ENCODE results near the gene CDKL4.
"Not testable (repeated sequence)": the region's sequence is repeated elsewhere in the genome, so short reads cannot be mapped to it uniquely, and the experiment has no call there.

CDKL4 gene

GRCh38 chr2:39264733-39265132, 21.0 kb upstream of the CDKL4 start:
- Histone ChIP-seq H3K27me3 (replicated peaks; ENCODE audit: control insufficient read depth, insufficient read depth, low read length, poor library complexity, severe bottlenecking) (no peaks in the 10 kb centered on the region), H3K4me3 (ENCODE audit: insufficient read depth, low read depth, low read length, poor library complexity, severe bottlenecking) (no peak overlapping the region), H3K4me1 (ENCODE audit: control insufficient read depth, insufficient read depth, low read length, poor library complexity, severe bottlenecking) (no peaks in the 10 kb centered on the region), H3K27ac (ENCODE audit: insufficient read depth, low read length, poor library complexity, severe bottlenecking) (no peak overlapping the region), H3K36me3 (ENCODE audit: control insufficient read depth, insufficient read depth, low read length) (no peaks in the 10 kb centered on the region), H3K9me3 (ENCODE audit: control insufficient read depth, low read length) (no peaks in the 10 kb centered on the region)
- no peak for DNase-seq

GRCh38 chr2:39260087-39260486, 16.3 kb upstream of the CDKL4 start:
- no peaks in the 10 kb centered on the region for H3K4me1 ChIP-seq (ENCODE audit: control insufficient read depth, insufficient read depth, low read length, poor library complexity, severe bottlenecking)
- H3K36me3 ChIP-seq (ENCODE audit: control insufficient read depth, insufficient read depth, low read length): no peaks in the 10 kb centered on the region
- no peak overlapping the region for H3K27ac ChIP-seq (ENCODE audit: insufficient read depth, low read length, poor library complexity, severe bottlenecking)
- no peak for DNase-seq
- no peaks in the 10 kb centered on the region for H3K9me3 ChIP-seq (ENCODE audit: control insufficient read depth, low read length)
- H3K27me3 ChIP-seq (replicated peaks; ENCODE audit: control insufficient read depth, insufficient read depth, low read length, poor library complexity, severe bottlenecking): no peaks in the 10 kb centered on the region
- no peak overlapping the region for H3K4me3 ChIP-seq (ENCODE audit: insufficient read depth, low read depth, low read length, poor library complexity, severe bottlenecking)

GRCh38 chr2:39256040-39256439, 12.3 kb upstream of the CDKL4 start:
- Histone ChIP-seq H3K36me3 (ENCODE audit: control insufficient read depth, insufficient read depth, low read length) (peaks cover 8% of the 10 kb centered on the region), H3K9me3 (ENCODE audit: control insufficient read depth, low read length) (no peaks in the 10 kb centered on the region), H3K4me1 (ENCODE audit: control insufficient read depth, insufficient read depth, low read length, poor library complexity, severe bottlenecking) (no peaks in the 10 kb centered on the region), H3K27ac (ENCODE audit: insufficient read depth, low read length, poor library complexity, severe bottlenecking) (no peak overlapping the region), H3K27me3 (replicated peaks; ENCODE audit: control insufficient read depth, insufficient read depth, low read length, poor library complexity, severe bottlenecking) (no peaks in the 10 kb centered on the region), H3K4me3 (ENCODE audit: insufficient read depth, low read depth, low read length, poor library complexity, severe bottlenecking) (no peak overlapping the region)
- no peak for DNase-seq

- H3K4me1 ChIP-seq (ENCODE audit: control insufficient read depth, insufficient read depth, low read length, poor library complexity, severe bottlenecking): no peaks in the 10 kb centered on the region
- no peak for DNase-seq
- no peaks in the 10 kb centered on the region for H3K27me3 ChIP-seq (replicated peaks; ENCODE audit: control insufficient read depth, insufficient read depth, low read length, poor library complexity, severe bottlenecking)
- H3K27ac ChIP-seq (ENCODE audit: insufficient read depth, low read length, poor library complexity, severe bottlenecking): no peak overlapping the region
- H3K9me3 ChIP-seq (ENCODE audit: control insufficient read depth, low read length): no peaks in the 10 kb centered on the region
- no peak overlapping the region for H3K4me3 ChIP-seq (ENCODE audit: insufficient read depth, low read depth, low read length, poor library complexity, severe bottlenecking)
- peaks cover 8% of the 10 kb centered on the region for H3K36me3 ChIP-seq (ENCODE audit: control insufficient read depth, insufficient read depth, low read length)
Measured at GRCh38 chr2:39252888-39253518, 9.2 kb upstream of the CDKL4 start.

GRCh38 chr2:39247512-39248043, 3.8 kb upstream of the CDKL4 start:
- H3K27ac ChIP-seq (ENCODE audit: insufficient read depth, low read length, poor library complexity, severe bottlenecking): no peak overlapping the region
- H3K36me3 ChIP-seq (ENCODE audit: control insufficient read depth, insufficient read depth, low read length): no peaks in the 10 kb centered on the region
- no peak overlapping the region for H3K4me3 ChIP-seq (ENCODE audit: insufficient read depth, low read depth, low read length, poor library complexity, severe bottlenecking)
- no peak for DNase-seq
- no peaks in the 10 kb centered on the region for H3K9me3 ChIP-seq (ENCODE audit: control insufficient read depth, low read length)
- H3K4me1 ChIP-seq (ENCODE audit: control insufficient read depth, insufficient read depth, low read length, poor library complexity, severe bottlenecking): no peaks in the 10 kb centered on the region
- no peaks in the 10 kb centered on the region for H3K27me3 ChIP-seq (replicated peaks; ENCODE audit: control insufficient read depth, insufficient read depth, low read length, poor library complexity, severe bottlenecking)

- Histone ChIP-seq H3K27me3 (replicated peaks; ENCODE audit: control insufficient read depth, insufficient read depth, low read length, poor library complexity, severe bottlenecking) (no peaks in the 10 kb centered on the region), H3K4me1 (ENCODE audit: control insufficient read depth, insufficient read depth, low read length, poor library complexity, severe bottlenecking) (no peaks in the 10 kb centered on the region), H3K4me3 (ENCODE audit: insufficient read depth, low read depth, low read length, poor library complexity, severe bottlenecking) (no peak overlapping the region), H3K9me3 (ENCODE audit: control insufficient read depth, low read length) (no peaks in the 10 kb centered on the region), H3K27ac (ENCODE audit: insufficient read depth, low read length, poor library complexity, severe bottlenecking) (no peak overlapping the region), H3K36me3 (ENCODE audit: control insufficient read depth, insufficient read depth, low read length) (no peaks in the 10 kb centered on the region)
- no peak for DNase-seq
Measured at GRCh38 chr2:39246382-39246980, 2.7 kb upstream of the CDKL4 start.

- H3K36me3 ChIP-seq (ENCODE audit: control insufficient read depth, insufficient read depth, low read length); H3K27ac ChIP-seq (ENCODE audit: insufficient read depth, low read length, poor library complexity, severe bottlenecking); H3K4me1 ChIP-seq (ENCODE audit: control insufficient read depth, insufficient read depth, low read length, poor library complexity, severe bottlenecking); H3K9me3 ChIP-seq (ENCODE audit: control insufficient read depth, low read length); H3K27me3 ChIP-seq (replicated peaks; ENCODE audit: control insufficient read depth, insufficient read depth, low read length, poor library complexity, severe bottlenecking): not testable (repeated sequence)
- DNase-seq: peak in 1 of 3 donors; percentile 11
- peak overlapping the region; percentile 52 for H3K4me3 ChIP-seq (ENCODE audit: insufficient read depth, low read depth, low read length, poor library complexity, severe bottlenecking)
Measured at GRCh38 chr2:39244963-39245625, 1.3 kb upstream of the CDKL4 start.

- not testable (repeated sequence) for H3K9me3 ChIP-seq (ENCODE audit: control insufficient read depth, low read length); H3K27ac ChIP-seq (ENCODE audit: insufficient read depth, low read length, poor library complexity, severe bottlenecking); H3K4me1 ChIP-seq (ENCODE audit: control insufficient read depth, insufficient read depth, low read length, poor library complexity, severe bottlenecking); DNase-seq; H3K36me3 ChIP-seq (ENCODE audit: control insufficient read depth, insufficient read depth, low read length); H3K4me3 ChIP-seq (ENCODE audit: insufficient read depth, low read depth, low read length, poor library complexity, severe bottlenecking); H3K27me3 ChIP-seq (replicated peaks; ENCODE audit: control insufficient read depth, insufficient read depth, low read length, poor library complexity, severe bottlenecking)
Measured at GRCh38 chr2:39244241-39244862, 582 bp upstream of the CDKL4 start.

GRCh38 chr2:39241588-39241987, 2.2 kb downstream of the CDKL4 start:
- DNase-seq: no peak
- Histone ChIP-seq H3K36me3 (ENCODE audit: control insufficient read depth, insufficient read depth, low read length) (no peaks in the 10 kb centered on the region), H3K9me3 (ENCODE audit: control insufficient read depth, low read length) (no peaks in the 10 kb centered on the region), H3K4me3 (ENCODE audit: insufficient read depth, low read depth, low read length, poor library complexity, severe bottlenecking) (no peak overlapping the region), H3K4me1 (ENCODE audit: control insufficient read depth, insufficient read depth, low read length, poor library complexity, severe bottlenecking) (no peaks in the 10 kb centered on the region), H3K27me3 (replicated peaks; ENCODE audit: control insufficient read depth, insufficient read depth, low read length, poor library complexity, severe bottlenecking) (no peaks in the 10 kb centered on the region), H3K27ac (ENCODE audit: insufficient read depth, low read length, poor library complexity, severe bottlenecking) (no peak overlapping the region)

- Histone ChIP-seq H3K4me3 (ENCODE audit: insufficient read depth, low read depth, low read length, poor library complexity, severe bottlenecking) (no peak overlapping the region), H3K4me1 (ENCODE audit: control insufficient read depth, insufficient read depth, low read length, poor library complexity, severe bottlenecking) (no peaks in the 10 kb centered on the region), H3K27me3 (replicated peaks; ENCODE audit: control insufficient read depth, insufficient read depth, low read length, poor library complexity, severe bottlenecking) (no peaks in the 10 kb centered on the region), H3K27ac (ENCODE audit: insufficient read depth, low read length, poor library complexity, severe bottlenecking) (no peak overlapping the region), H3K9me3 (ENCODE audit: control insufficient read depth, low read length) (no peaks in the 10 kb centered on the region), H3K36me3 (ENCODE audit: control insufficient read depth, insufficient read depth, low read length) (no peaks in the 10 kb centered on the region)
- no peak for DNase-seq
Measured at GRCh38 chr2:39240758-39241157, 3.0 kb downstream of the CDKL4 start.
